IMR-90 (cell line): ENCODE measurements around the gene CES3.

Source experiments
- BHLHE40 ChIP-seq: fragments of 150-350 bp; IDR thresholded peaks from 2 replicates; pipeline ENCODE4 v1.6.1; 2016; ENCODE audit warnings: mild to moderate bottlenecking, low read depth, low read length
- CEBPB ChIP-seq: IDR thresholded peaks from 2 replicates; pipeline ENCODE4 v1.6.1; 2012; ENCODE audit warnings: low read depth, low read length, improper control_type of control experiment
- CHD1 ChIP-seq: IDR thresholded peaks from 2 replicates; pipeline ENCODE4 v1.6.1; 2012; ENCODE audit warnings: low read depth, low read length, improper control_type of control experiment
- CTCF ChIP-seq: conservative IDR thresholded peaks from 2 replicates; pipeline ENCODE4 v1.5.1; 2012; ENCODE audit warnings: mild to moderate bottlenecking, low read depth, low read length, improper control_type of control experiment
- ELK1 ChIP-seq: fragments of 150-350 bp; IDR thresholded peaks from 2 replicates; pipeline ENCODE4 v1.6.1; 2016; ENCODE audit warnings: low read depth, mild to moderate bottlenecking, low read length, moderate library complexity, borderline replicate concordance
- FOS ChIP-seq: fragments of 150-350 bp; IDR thresholded peaks from 2 replicates; pipeline ENCODE4 v1.6.1; 2016; ENCODE audit warnings: low read depth, low read length
- MAZ ChIP-seq: IDR thresholded peaks from 2 replicates; pipeline ENCODE4 v1.6.1; 2012; ENCODE audit warnings: low read depth, mild to moderate bottlenecking, low read length, improper control_type of control experiment, moderate library complexity, borderline replicate concordance
- MXI1 ChIP-seq: IDR thresholded peaks from 2 replicates; pipeline ENCODE4 v1.6.1; 2012; ENCODE audit warnings: low read depth, mild to moderate bottlenecking, low read length, moderate library complexity, borderline replicate concordance
- POLR2A ChIP-seq: IDR thresholded peaks from 2 replicates; pipeline ENCODE4 v1.6.1; 2012; ENCODE audit warnings: mild to moderate bottlenecking, low read depth, low read length
- RAD21 ChIP-seq: IDR thresholded peaks from 2 replicates; pipeline ENCODE4 v1.6.1; 2012; ENCODE audit warnings: low read length, improper control_type of control experiment
- RCOR1 ChIP-seq: IDR thresholded peaks from 2 replicates; pipeline ENCODE4 v1.6.1; 2012; ENCODE audit warnings: mild to moderate bottlenecking, low read length, improper control_type of control experiment; ENCODE audit not compliant: insufficient replicate concordance
- RFX5 ChIP-seq: IDR thresholded peaks from 2 replicates; pipeline ENCODE4 v1.8.0; 2012; ENCODE audit warnings: low read depth, mild to moderate bottlenecking, low read length, moderate library complexity
- SMC3 ChIP-seq: fragments of 150-350 bp; IDR thresholded peaks from 2 replicates; pipeline ENCODE4 v1.6.1; 2016; ENCODE audit warnings: low read depth, mild to moderate bottlenecking, antibody characterized with exemption, low read length, moderate library complexity
- USF2 ChIP-seq: fragments of 150-350 bp; IDR thresholded peaks from 2 replicates; pipeline ENCODE4 v1.6.1; 2017; ENCODE audit warnings: mild to moderate bottlenecking, antibody characterized with exemption, low read length, low read depth

- no peak; the same call in none of the 2 replicates for TF ChIP-seq POLR2A
- no peak for TF ChIP-seq CTCF
- TF ChIP-seq MAZ = no peak
- TF ChIP-seq FOS = no peak
- TF ChIP-seq RAD21 = no peak
- TF ChIP-seq CHD1 = no peak
- TF ChIP-seq SMC3 = no peak
- TF ChIP-seq RCOR1 = no peak
- TF ChIP-seq RFX5 = no peak
- no peak for TF ChIP-seq ELK1
- TF ChIP-seq BHLHE40 = no peak
- no peak for TF ChIP-seq MXI1
- TF ChIP-seq CEBPB = no peak
- no peak for TF ChIP-seq USF2
Observed at GRCh38 chr16:66921729-66922450, 39.2 kb upstream of the CES3 start.
